ENCODE measurements around the gene PIK3CD. TPM values are rescaled to one million over a fixed set of nuclear protein-coding genes. Genes with fewer than 3 reads are reported as not detected.
"Not testable (repeated sequence)": the region's sequence is repeated elsewhere in the genome, so short reads cannot be mapped to it uniquely, and the experiment has no call there.

PIK3CD gene
- polyA plus RNA-seq, 10 donors: 1.8 to 6.1 (median 2.8) TPM

- DNase-seq: peak in 1 of 3 donors; percentile 39
These were observed 2.7 kb downstream of the PIK3CD start for GRCh38 chr1:9654051-9654833.

- no peak for DNase-seq
These were observed 3.5 kb downstream of the PIK3CD start for GRCh38 chr1:9654834-9655723.

GRCh38 chr1:9655836-9656235 is 4.3 kb downstream of the PIK3CD start:
- no peak for DNase-seq

GRCh38 chr1:9657521-9658032 is 6.0 kb downstream of the PIK3CD start:
- no peak for DNase-seq

GRCh38 chr1:9658199-9658598 is 6.7 kb downstream of the PIK3CD start:
- no peak for DNase-seq

- peak in 1 of 3 donors; percentile 47 for DNase-seq
These were observed 7.8 kb downstream of the PIK3CD start for GRCh38 chr1:9659328-9659727.

GRCh38 chr1:9663257-9663656 is 11.7 kb downstream of the PIK3CD start:
- no peak for DNase-seq

- DNase-seq: no peak
These were observed 13.7 kb downstream of the PIK3CD start for GRCh38 chr1:9665193-9665592.

GRCh38 chr1:9668080-9668479 is 16.5 kb downstream of the PIK3CD start:
- no peak for DNase-seq

GRCh38 chr1:9670085-9670484 is 18.6 kb downstream of the PIK3CD start:
- no peak for DNase-seq

GRCh38 chr1:9671377-9672140 is 20.0 kb downstream of the PIK3CD start:
- peak in 1 of 3 donors; percentile 35 for DNase-seq

- no peak for DNase-seq
These were observed 20.9 kb downstream of the PIK3CD start for GRCh38 chr1:9672444-9672843.

- DNase-seq: no peak
These were observed 23.9 kb downstream of the PIK3CD start for GRCh38 chr1:9675393-9675792.

GRCh38 chr1:9676128-9676527 is 24.6 kb downstream of the PIK3CD start:
- DNase-seq: not testable (repeated sequence)

- no peak for DNase-seq
These were observed 25.4 kb downstream of the PIK3CD start for GRCh38 chr1:9676815-9677393.

GRCh38 chr1:9680091-9680490 is 28.6 kb downstream of the PIK3CD start:
- DNase-seq: no peak

GRCh38 chr1:9680828-9681227 is 29.3 kb downstream of the PIK3CD start:
- no peak for DNase-seq

- DNase-seq: no peak
These were observed 33.3 kb downstream of the PIK3CD start for GRCh38 chr1:9684801-9685200.

- peak; percentile 41 to 75 (median 54) for DNase-seq
These were observed 35.8 kb downstream of the PIK3CD start for GRCh38 chr1:9687120-9687873.

GRCh38 chr1:9687874-9688582 is 36.5 kb downstream of the PIK3CD start:
- peak in 1 of 3 donors; percentile 20 for DNase-seq
